Uterus (tissue), 2 donors: Measurements from ENCODE around the gene PLA2G4F.

ENCODE experiments used
- CTCF ChIP-seq, 4 experiments: fragments of 200-600 bp in 2 of 4; fragments of 450-650 bp in 2 of 4; sonication (generic) in 2 of 4; IDR thresholded peaks; one replicate each; pipeline ENCODE4 v1.5.1; 2016 to 2019; ENCODE audit warnings: antibody characterized with exemption in 4 of 4, mild to moderate bottlenecking in 2 of 4, moderate library complexity in 1 of 4
- POLR2A ChIP-seq, 2 donors: fragments of 450-650 bp; IDR thresholded peaks; one replicate each; pipeline ENCODE4 v1.6.1; 2016; ENCODE audit warnings: antibody characterized with exemption in 2 of 2, mild to moderate bottlenecking in 1 of 2, moderate library complexity in 1 of 2

GRCh38 chr15:42133356-42133755 lies 23.1 kb downstream of the PLA2G4F start:
- TF ChIP-seq CTCF (IDR thresholded peaks at IDR 0.05) (no peak), POLR2A (IDR thresholded peaks at IDR 0.05) (no peak)
